Measurements from ENCODE around the gene FSD2. TPM values are rescaled to one million over a fixed set of nuclear protein-coding genes. Genes with fewer than 3 reads are reported as not detected.

The FSD2 gene
- total RNA-seq, 1 experiment from 2014 or later: not detected

DNA sequence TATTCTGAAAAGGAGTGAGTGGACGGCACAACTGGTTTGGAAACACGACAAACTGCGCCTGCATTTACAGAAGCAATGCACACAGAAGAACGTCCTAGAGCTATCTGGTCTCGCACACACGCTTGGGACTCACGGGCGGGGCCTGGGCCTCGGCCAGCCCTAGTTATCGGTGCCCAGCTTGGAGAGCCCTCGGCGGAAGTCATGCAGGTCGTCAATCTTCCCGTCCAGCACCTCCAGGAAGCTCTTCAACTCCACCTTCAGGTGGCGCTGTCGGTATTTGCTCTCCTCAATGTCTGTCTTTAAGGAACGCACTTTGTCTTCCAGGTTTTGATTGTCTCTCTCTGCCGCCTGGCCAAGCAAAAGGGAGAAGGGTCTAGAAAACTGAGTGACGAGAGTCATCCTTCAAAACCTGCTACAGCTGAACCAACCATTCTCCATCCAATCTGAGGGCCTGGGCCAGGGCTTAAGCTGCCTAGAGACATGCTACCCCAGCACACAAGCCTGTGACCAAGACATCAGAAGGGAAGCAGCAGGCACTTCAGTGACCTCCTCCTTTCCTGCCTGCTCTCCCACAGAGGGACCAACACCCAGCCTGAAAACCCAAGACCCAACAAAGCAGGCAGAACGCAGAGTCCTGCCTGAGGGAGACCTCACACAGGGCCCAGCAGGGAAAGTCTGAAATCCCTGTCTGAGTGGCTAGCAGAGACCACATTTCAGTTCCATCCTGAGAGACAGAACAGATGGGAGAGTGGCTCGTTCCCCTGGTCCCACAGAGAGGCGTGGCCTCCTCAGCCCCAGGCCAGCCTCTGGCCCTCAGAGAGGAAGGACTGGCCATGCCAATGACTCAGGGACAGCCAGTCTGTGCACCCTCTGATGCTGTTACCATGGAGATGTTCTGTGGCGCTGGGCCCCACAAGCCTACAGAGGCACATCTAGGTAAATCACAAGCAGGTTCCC is 44.0 kb upstream of the FSD2 start:
- no peaks in the 10 kb centered on the region for H3K9me3 Mint-ChIP-seq
- no peaks in the 10 kb centered on the region; a peak in 1 of 7 replicates for H3K36me3 Mint-ChIP-seq (ENCODE audit: insufficient read depth in 1 of 3, low read depth in 3 of 3)
- H3K9ac ChIP-seq (ENCODE audit: extremely low read depth, insufficient read length, low read length): peak overlapping the region; percentile 31
- TF ChIP-seq, protein P1, sequence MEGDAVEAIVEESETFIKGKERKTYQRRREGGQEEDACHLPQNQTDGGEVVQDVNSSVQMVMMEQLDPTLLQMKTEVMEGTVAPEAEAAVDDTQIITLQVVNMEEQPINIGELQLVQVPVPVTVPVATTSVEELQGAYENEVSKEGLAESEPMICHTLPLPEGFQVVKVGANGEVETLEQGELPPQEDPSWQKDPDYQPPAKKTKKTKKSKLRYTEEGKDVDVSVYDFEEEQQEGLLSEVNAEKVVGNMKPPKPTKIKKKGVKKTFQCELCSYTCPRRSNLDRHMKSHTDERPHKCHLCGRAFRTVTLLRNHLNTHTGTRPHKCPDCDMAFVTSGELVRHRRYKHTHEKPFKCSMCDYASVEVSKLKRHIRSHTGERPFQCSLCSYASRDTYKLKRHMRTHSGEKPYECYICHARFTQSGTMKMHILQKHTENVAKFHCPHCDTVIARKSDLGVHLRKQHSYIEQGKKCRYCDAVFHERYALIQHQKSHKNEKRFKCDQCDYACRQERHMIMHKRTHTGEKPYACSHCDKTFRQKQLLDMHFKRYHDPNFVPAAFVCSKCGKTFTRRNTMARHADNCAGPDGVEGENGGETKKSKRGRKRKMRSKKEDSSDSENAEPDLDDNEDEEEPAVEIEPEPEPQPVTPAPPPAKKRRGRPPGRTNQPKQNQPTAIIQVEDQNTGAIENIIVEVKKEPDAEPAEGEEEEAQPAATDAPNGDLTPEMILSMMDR (conservative IDR thresholded peaks at IDR 0.05): peak; percentile 96
- H2BK12ac ChIP-seq (ENCODE audit: insufficient read length, low read depth, low read length): no peak overlapping the region
- H3K27ac ChIP-seq (ENCODE audit: insufficient read length, low read depth, low read length): no peak overlapping the region
- peaks cover 14 to 17% of the 10 kb centered on the region in 2 experiments for H3K4me1 Mint-ChIP-seq
- H3T11ph ChIP-seq (ENCODE audit: low read length): no peak overlapping the region
- no peaks in the 10 kb centered on the region for H3K9me3 ChIP-seq (ENCODE audit: control insufficient read depth, low read depth, low read length)
- no peak overlapping the region for H3K4ac ChIP-seq (ENCODE audit: low read depth, low read length)
- no peak overlapping the region; a peak in 1 of 5 replicates for H3K4me3 Mint-ChIP-seq
- H2AFZ ChIP-seq (ENCODE audit: low read length): peak overlapping the region; percentile 5
- no peaks in the 10 kb centered on the region for H4K20me1 ChIP-seq (ENCODE audit: control insufficient read depth, insufficient read depth, insufficient read length)
- H3K79me1 ChIP-seq (ENCODE audit: insufficient read depth, low read depth, low read length, poor library complexity, severe bottlenecking): no peaks in the 10 kb centered on the region
- peak overlapping the region; percentile 80 for H3K18ac ChIP-seq (ENCODE audit: insufficient read length, low read depth, low read length)
- no peak overlapping the region for H4K5ac ChIP-seq (ENCODE audit: insufficient read length, low read depth, low read length)
- no peak overlapping the region for H3K56ac ChIP-seq (ENCODE audit: insufficient read length, low read depth, low read length)
- H4K8ac ChIP-seq (replicated peaks; ENCODE audit: insufficient read length, low read depth, low read length): no peak overlapping the region
- H3K4me2 ChIP-seq (ENCODE audit: insufficient read depth, insufficient read length, low read length): no peak overlapping the region
- no peak overlapping the region for H2BK20ac ChIP-seq (ENCODE audit: low read depth, low read length, poor library complexity, severe bottlenecking)
- no peak overlapping the region for H2AK5ac ChIP-seq (ENCODE audit: insufficient read length, low read length)
- DNase-seq: peak; percentile 95
- H3K23me2 ChIP-seq (ENCODE audit: insufficient read length, low read depth, low read length, poor library complexity, severe bottlenecking): no peaks in the 10 kb centered on the region
- H2BK120ac ChIP-seq (ENCODE audit: low read depth, low read length, poor library complexity, severe bottlenecking): no peak overlapping the region
- no peak overlapping the region for H2BK15ac ChIP-seq (ENCODE audit: low read depth, low read length)
- no peak overlapping the region for H2BK5ac ChIP-seq (ENCODE audit: insufficient read length, low read length)
- no peaks in the 10 kb centered on the region for H3K27me3 Mint-ChIP-seq (ENCODE audit: low read depth)
- peak overlapping the region; percentile 3 to 85 (median 84); a peak in 5 of 7 replicates for H3K27ac Mint-ChIP-seq
- H3K14ac ChIP-seq (ENCODE audit: insufficient read depth, low read length): peak overlapping the region; percentile 68; the same call in 1 of the 2 replicates
- WGBS (ENCODE audit: extremely low coverage, insufficient read length, low lambda C conversion rate): no CpG with 5 or more reads among the region's 23 CpGs
- H4K91ac ChIP-seq (ENCODE audit: insufficient read length, low read depth, low read length): no peak overlapping the region
- no peak overlapping the region for H3K23ac ChIP-seq (ENCODE audit: insufficient read length, low read depth, low read length)
- no peaks in the 10 kb centered on the region for H3K27me3 ChIP-seq (ENCODE audit: insufficient read depth, low read length)
- H3K79me2 ChIP-seq (ENCODE audit: insufficient read depth, low read length): no peaks in the 10 kb centered on the region
- H3K4me1 ChIP-seq (ENCODE audit: insufficient read depth, low read length): no peaks in the 10 kb centered on the region
